ENCODE measurements around the gene DEDD2. TPM values are rescaled to one million over a fixed set of nuclear protein-coding genes. Genes with fewer than 3 reads are reported as not detected.

The DEDD2 gene
- polyA plus RNA-seq, 4 donors = 24.1 to 35.8 (median 27.2) TPM

DNA sequence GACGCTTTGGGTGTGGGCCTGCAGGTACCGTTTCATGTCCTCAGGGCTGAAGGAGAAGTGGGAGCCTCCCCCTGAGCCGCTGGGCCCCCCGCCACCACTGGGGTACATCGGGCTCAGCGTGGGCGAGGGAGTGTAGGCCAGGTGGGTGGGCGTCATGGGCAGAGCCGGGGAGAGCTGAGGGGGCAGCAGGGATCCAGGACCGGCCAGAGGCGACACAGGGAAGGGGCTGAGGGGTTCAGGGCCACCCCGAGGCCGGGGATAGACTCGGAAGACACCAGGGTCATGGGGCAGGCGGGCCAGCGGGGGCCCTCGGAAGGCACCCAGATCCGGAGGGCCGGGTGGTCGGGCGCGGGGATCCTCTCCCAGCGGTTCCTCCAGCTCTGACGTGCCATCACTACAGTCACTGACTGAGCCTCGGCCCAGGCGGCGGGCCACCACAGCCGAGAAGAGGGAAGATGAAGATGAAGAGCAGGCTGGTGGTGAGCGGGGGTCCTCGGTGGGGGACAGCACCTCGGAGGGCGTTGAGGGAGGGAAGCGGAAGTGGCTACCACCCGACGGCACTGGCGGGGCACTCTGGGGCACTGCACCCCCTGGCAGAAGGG lies 31.8 kb upstream of the DEDD2 start:
- no peak for DNase-seq (ENCODE audit: low read depth in 4 of 4, low spot score in 3 of 4)

- DNase-seq (ENCODE audit: low read depth in 4 of 4, low spot score in 3 of 4) = no peak
Measured at GRCh38 chr19:42248270-42249148, 31.0 kb upstream of the DEDD2 start.

DNA sequence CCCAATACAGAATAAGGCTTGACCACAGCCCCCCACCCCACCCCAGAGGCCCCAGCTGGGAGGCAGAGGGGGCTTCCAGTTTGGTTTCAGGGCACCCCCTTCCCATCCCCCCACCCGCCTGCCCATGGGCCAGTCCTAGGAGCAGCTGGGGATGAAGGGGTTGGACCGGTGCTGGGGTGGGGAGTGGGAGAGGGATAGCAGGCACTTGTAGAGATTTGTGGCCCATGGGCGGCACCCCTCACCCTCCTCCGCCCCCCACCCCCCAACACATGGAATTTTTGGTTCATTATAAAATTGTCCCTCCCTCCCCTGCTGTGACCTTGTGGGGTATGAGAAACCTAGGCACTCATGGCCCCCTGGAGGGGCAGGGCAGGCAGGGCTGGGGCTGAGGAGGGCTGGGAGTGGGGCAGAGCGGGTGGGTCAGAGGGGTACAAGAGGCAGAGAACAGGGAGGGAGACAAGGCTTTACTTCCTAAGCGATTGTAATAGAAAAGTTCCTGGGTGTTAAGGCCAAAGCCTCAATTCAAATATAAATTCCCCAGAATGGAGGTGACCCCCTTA lies 30.2 kb upstream of the DEDD2 start:
- DNase-seq (ENCODE audit: low read depth in 4 of 4, low spot score in 3 of 4) = no peak

DNA sequence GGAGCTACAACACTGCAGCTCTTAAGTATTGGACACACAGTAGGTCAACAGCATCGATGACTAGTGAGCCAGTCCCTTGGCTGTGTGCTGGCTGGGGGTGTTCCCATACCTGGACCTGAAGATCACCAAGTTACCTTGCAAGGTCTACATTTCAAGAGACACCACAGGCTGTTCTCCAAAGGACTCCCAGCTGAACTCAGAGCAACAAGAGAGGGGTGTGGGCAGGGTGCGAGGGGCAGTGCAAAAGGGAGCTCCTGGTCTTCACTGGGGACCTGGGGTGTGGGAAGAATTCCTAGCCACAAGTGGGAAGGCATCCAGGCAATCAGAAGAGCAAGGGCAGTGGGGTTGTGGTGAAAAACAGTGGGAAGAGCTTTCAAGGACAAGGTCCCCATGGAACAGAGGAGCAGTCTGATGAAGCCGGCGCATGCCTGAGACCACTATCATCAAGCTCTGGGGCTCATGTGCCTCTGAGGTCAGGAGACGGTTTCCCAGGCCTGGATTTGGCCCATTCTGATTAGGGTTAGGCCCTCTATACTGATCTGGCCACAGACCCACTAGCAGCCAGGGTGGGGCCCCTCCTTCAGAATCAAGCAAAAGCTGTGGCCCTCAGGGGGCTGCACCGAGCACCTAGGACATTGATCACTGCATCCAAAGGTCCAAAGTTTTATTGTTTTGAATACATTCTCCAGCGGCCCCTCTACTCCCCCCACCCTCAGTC lies 29.6 kb upstream of the DEDD2 start:
- DNase-seq (ENCODE audit: low read depth in 4 of 4, low spot score in 3 of 4) = no peak

GRCh38 chr19:42246143-42246921 lies 28.9 kb upstream of the DEDD2 start:
- no peak for DNase-seq (ENCODE audit: low read depth in 4 of 4, low spot score in 3 of 4)

- no peak for DNase-seq (ENCODE audit: low read depth in 4 of 4, low spot score in 3 of 4)
Measured at GRCh38 chr19:42245231-42245630, 27.8 kb upstream of the DEDD2 start.

DNA sequence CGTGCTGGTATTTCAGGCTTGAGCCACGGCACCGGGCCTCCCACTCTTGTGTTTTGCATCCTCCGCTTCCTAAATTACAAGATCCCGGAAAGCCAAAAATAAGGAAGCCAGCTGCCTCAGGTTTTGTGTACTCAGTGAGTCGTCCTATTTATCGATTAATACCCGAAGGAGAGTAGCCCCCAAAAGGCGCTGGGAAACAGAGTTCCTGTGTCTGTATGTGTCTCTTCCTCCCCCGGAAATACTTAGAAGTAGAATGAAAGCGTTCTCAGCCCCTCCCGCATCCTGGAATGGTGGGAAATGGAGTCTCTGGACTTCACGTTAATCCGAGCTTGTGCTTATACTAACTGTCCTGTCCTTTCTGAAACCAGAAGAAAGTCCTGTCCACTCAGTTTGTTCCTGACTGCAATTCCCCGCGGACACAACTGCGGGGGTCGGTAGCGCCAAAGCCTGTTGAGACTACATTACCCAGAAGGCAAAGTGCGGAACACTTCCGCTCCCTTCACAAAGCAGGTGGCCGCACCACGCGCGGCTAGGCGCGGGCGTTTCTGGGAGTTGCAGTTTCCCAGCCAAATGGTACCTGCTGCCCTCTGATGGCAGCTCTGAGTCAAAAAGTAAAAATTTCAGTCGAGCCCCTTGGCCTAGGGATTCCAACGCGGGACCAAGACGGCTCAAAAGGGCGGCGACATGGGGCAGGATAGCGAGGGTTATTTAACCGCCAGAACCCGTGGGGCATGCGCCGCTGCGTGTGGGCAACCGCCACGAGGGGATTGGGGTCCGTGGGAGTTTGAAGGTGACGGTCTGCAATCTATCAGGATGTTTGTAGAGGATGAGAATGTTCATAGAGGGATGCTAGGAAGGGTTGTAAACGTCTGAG lies 27.1 kb upstream of the DEDD2 start:
- DNase-seq (ENCODE audit: low read depth in 4 of 4, low spot score in 3 of 4) = peak; percentile 87 to 93 (median 92)

- DNase-seq (ENCODE audit: low read depth in 4 of 4, low spot score in 3 of 4) = peak; percentile 97 to 99 (median 98)
Measured at GRCh38 chr19:42242512-42243409, 25.3 kb upstream of the DEDD2 start, which contains the start of gene GSK3A. Gene GSK3A (minus strand): TSS chr19:42242602. CDS start chr19:42242465, 137 bp downstream.

- DNase-seq (ENCODE audit: low read depth in 4 of 4, low spot score in 3 of 4) = no peak
Measured at GRCh38 chr19:42242069-42242511, 24.6 kb upstream of the DEDD2 start.

DNA sequence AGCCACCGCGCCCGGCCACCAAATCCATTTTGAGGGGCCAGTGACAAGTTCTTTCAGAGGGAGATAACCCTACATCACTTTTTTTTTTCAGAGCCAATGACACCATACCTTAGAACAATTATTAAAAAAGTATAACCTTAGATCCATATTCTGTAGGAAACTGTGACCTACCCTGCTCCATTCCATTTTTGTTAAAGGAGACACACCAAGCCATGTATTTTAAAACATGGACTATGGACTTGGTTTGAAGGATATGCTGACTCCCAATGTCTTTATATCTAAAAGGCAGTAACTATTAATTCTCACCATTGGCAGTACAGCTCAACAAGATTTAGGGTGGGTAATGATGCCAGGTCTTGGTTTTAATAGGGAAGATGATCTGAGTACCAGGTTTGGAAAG lies 23.8 kb upstream of the DEDD2 start:
- no peak for DNase-seq (ENCODE audit: low read depth in 4 of 4, low spot score in 3 of 4)

GRCh38 chr19:42239544-42240220 lies 22.2 kb upstream of the DEDD2 start:
- no peak for DNase-seq (ENCODE audit: low read depth in 4 of 4, low spot score in 3 of 4)

GRCh38 chr19:42235181-42235580 lies 17.7 kb upstream of the DEDD2 start:
- DNase-seq (ENCODE audit: low read depth in 4 of 4, low spot score in 3 of 4) = no peak

- no peak for DNase-seq (ENCODE audit: low read depth in 4 of 4, low spot score in 3 of 4)
Measured at GRCh38 chr19:42234364-42234763, 16.9 kb upstream of the DEDD2 start.

GRCh38 chr19:42233678-42234292 lies 16.3 kb upstream of the DEDD2 start:
- no peak for DNase-seq (ENCODE audit: low read depth in 4 of 4, low spot score in 3 of 4)

GRCh38 chr19:42233106-42233505 lies 15.6 kb upstream of the DEDD2 start:
- no peak for DNase-seq (ENCODE audit: low read depth in 4 of 4, low spot score in 3 of 4)

DNA sequence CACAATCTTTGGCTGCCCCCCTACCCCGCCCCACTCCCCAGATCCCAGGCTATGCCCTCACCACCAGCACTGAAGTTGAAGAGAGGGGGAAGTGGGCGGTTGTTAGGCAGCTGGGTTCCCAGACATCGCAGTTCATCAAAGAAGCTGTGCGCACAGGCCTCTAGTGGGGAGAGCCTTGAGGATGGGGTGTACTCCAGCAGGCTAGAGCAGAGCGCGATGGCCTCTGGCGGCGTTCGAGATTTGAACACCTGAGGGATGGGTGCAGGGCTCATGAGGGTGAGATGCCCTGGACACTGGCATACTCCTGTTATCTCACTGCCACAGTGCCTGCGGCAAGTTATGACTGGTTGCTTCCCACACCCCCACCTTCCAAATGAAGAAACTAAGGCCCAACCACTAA lies 15.0 kb upstream of the DEDD2 start:
- no peak for DNase-seq (ENCODE audit: low read depth in 4 of 4, low spot score in 3 of 4)

DNA sequence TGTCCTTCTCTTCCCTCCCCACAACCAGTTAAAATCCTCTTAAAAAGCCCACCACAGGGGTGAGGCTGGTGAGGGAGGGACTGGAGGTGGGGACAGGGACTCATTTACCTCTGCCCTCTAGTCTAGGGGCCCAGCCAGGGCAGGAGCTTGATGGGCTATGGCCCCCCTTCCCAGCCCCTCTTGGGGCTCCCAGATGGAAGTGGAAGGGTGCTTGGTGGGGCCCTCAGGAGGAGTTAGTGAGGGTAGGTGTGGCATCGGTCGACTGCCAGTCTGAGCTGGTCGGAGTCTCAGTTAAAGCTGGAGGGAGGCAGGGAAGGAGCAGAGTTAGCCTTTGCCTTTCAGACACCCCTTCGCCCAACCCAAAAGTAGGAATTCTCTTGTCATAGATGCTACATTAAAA lies 13.1 kb upstream of the DEDD2 start:
- DNase-seq (ENCODE audit: low read depth in 4 of 4, low spot score in 3 of 4) = no peak

All from right renal pelvis (tissue), 4 donors.